MM.1S (cell line): Measurements from ENCODE around the gene CD101.

Source experiments
- EZH2phosphoT487 ChIP-seq: fragments of 300-600 bp; sonication (generic); IDR thresholded peaks from 2 replicates; pipeline ENCODE4 v1.6.1; 2018; ENCODE audit warnings: antibody characterized with exemption, low read length
- TF ChIP-seq, protein P1 (sequence below): fragments of 300-600 bp; sonication (generic); IDR thresholded peaks from 2 replicates; pipeline ENCODE4 v1.5.1; 2016; ENCODE audit warnings: antibody characterized with exemption, low read length, mixed read lengths

DNA sequence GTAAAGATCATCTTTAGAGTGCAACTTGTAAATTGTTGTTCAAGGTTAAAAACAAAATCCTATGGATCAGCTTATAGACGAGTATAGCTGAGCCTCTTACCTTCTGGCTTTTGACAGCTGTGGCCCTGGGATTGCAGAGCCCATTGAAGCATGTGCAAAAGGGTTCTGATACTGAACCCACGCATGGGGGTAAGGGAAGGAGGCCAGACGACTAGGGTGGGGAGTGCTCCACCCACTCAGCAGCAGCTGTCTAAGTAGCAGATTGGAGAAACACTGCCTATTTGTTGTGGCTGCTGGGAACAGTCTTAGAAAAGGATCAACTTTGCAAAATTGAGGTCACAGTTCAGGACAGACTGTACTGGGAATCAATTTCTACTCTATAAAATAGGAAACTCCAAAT lies 16.1 kb downstream of the CD101 start:
- TF ChIP-seq, protein P1, sequence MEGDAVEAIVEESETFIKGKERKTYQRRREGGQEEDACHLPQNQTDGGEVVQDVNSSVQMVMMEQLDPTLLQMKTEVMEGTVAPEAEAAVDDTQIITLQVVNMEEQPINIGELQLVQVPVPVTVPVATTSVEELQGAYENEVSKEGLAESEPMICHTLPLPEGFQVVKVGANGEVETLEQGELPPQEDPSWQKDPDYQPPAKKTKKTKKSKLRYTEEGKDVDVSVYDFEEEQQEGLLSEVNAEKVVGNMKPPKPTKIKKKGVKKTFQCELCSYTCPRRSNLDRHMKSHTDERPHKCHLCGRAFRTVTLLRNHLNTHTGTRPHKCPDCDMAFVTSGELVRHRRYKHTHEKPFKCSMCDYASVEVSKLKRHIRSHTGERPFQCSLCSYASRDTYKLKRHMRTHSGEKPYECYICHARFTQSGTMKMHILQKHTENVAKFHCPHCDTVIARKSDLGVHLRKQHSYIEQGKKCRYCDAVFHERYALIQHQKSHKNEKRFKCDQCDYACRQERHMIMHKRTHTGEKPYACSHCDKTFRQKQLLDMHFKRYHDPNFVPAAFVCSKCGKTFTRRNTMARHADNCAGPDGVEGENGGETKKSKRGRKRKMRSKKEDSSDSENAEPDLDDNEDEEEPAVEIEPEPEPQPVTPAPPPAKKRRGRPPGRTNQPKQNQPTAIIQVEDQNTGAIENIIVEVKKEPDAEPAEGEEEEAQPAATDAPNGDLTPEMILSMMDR = no peak
- no peak for TF ChIP-seq EZH2phosphoT487
